A673 (cell line): ENCODE measurements around the gene KRTAP10-7.
"Not testable (repeated sequence)": the region's sequence is repeated elsewhere in the genome, so short reads cannot be mapped to it uniquely, and the experiment has no call there.

Experiments used
- CTCF ChIP-seq: fragments of 300-800, 200-600 bp; sonication (generic); conservative IDR thresholded peaks from 2 replicates; pipeline ENCODE4 v1.5.1; 2017; ENCODE audit warnings: low read depth, mild to moderate bottlenecking, antibody characterized with exemption, low read length, moderate library complexity, mixed read lengths
- EZH2 ChIP-seq: fragments of 200-600 bp; sonication (generic); IDR thresholded peaks from 2 replicates; pipeline ENCODE4 v1.6.1; 2017; ENCODE audit warnings: borderline replicate concordance, low read depth, mild to moderate bottlenecking, mixed read lengths, antibody characterized with exemption, low read length; ENCODE audit not compliant: poor library complexity, severe bottlenecking

- TF ChIP-seq CTCF, EZH2: not testable (repeated sequence)
Measured at GRCh38 chr21:44646366-44647221, 46.2 kb downstream of the KRTAP10-7 start, which contains the start of gene KRTAP10-11.
